Tibial nerve (tissue), 4 donors: Measurements from ENCODE around the gene SCN2A. TPM values are rescaled to one million over a fixed set of nuclear protein-coding genes. Genes with fewer than 3 reads are reported as not detected.

Experiments
- DNase-seq, 2 donors: peaks; one replicate each; pipeline ENCODE4 v3.0.0-alpha.2; 2019; ENCODE audit warnings: low spot score in 2 of 2
- H3K27ac ChIP-seq, 4 donors: fragments of 200-600 bp; sonication (generic) in 3 of 4; one replicate each; pipeline ENCODE4 v1.5.1; 2017 to 2019; ENCODE audit warnings: mild to moderate bottlenecking in 1 of 4
- H3K27me3 ChIP-seq, 2 donors: fragments of 200-600 bp; sonication (generic) in 1 of 2; one replicate each; pipeline versions ENCODE4 v1.5.1 to v1.6.0; 2017 to 2019
- H3K36me3 ChIP-seq, 3 donors: fragments of 200-600 bp; sonication (generic); one replicate each; pipeline ENCODE4 v1.5.1; 2018 to 2019
- H3K4me1 ChIP-seq, 4 donors: fragments of 200-600 bp; sonication (generic) in 3 of 4; one replicate each; pipeline ENCODE4 v1.5.1; 2017 to 2019
- H3K4me3 ChIP-seq, 4 donors: fragments of 200-600 bp; sonication (generic) in 3 of 4; one replicate each; pipeline ENCODE4 v1.5.1; 2017 to 2019; ENCODE audit warnings: mild to moderate bottlenecking in 1 of 4, moderate library complexity in 1 of 4
- H3K9me3 ChIP-seq, 4 donors: fragments of 200-600 bp; sonication (generic) in 3 of 4; one replicate each; pipeline ENCODE4 v1.5.1; 2017 to 2019
- EP300 ChIP-seq, 2 donors: sonication (generic); formaldehyde crosslinking; IDR thresholded peaks; one replicate each; pipeline ENCODE4 v1.6.1; 2017; ENCODE audit warnings: antibody characterized with exemption in 2 of 2, mild to moderate bottlenecking in 1 of 2
- POLR2A ChIP-seq, 2 donors: fragments of 450-650 bp; IDR thresholded peaks; one replicate each; pipeline ENCODE4 v1.6.1; 2017; ENCODE audit warnings: antibody characterized with exemption in 2 of 2, mild to moderate bottlenecking in 2 of 2, moderate library complexity in 2 of 2
- WGBS, 2 donors: methylation state at CpG; one replicate each; pipeline ENCODE4 v1.1.5; 2018; 5-methylcytosine and 5-hydroxymethylcytosine counted together
- total RNA-seq, 4 donors: library from RNA; depleted of rRNA; stranded (reverse); fragments of >200 nt; gene quantifications; one replicate each; pipeline ENCODE4 v1.1.0, GENCODE V29; 2016
- TF ChIP-seq, protein P1 (sequence below), 5 experiments: fragments of 200-600 bp in 3 of 5; fragments of 450-650 bp in 2 of 5; sonication (generic) in 3 of 5; IDR thresholded peaks; one replicate each; pipeline ENCODE4 v1.5.1; 2016 to 2019; ENCODE audit warnings: antibody characterized with exemption in 5 of 5, mild to moderate bottlenecking in 3 of 5, moderate library complexity in 2 of 5

The SCN2A gene
- total RNA-seq, 4 donors from 2014 or later = 0.20 to 2.1 (median 0.48) TPM

DNA sequence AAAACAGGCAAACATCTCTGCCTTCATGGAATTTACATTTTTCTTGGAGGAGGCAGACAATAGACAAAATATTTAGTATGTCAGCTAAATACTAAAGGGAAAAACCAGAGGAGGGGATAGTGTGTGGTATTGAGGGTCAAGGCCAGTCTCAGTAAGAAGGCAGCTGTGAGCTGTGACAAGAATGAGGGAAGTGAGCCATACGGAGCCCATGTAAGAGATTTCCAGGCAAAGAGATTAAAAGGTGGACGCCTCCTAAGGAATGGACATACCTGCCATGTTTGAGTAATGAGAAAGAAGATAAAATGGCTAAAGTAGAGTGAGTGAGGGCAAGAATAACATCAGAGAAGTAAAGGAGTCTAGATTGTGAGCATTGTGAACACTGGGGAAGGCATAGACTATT is 2.2 kb upstream of the SCN2A start:
- H3K9me3 ChIP-seq = no peaks in the 10 kb centered on the region
- H3K4me1 ChIP-seq = no peaks in the 10 kb centered on the region
- no peak overlapping the region for H3K4me3 ChIP-seq
- 51 to 60% methylated on average over 2 of the region's 2 CpGs for WGBS, 2 donors
- no peak overlapping the region for H3K27ac ChIP-seq
- DNase-seq = no peak
- H3K27me3 ChIP-seq = no peaks in the 10 kb centered on the region
- no peaks in the 10 kb centered on the region for H3K36me3 ChIP-seq
- no peak for TF ChIP-seq EP300 (IDR thresholded peaks at IDR 0.05)
- TF ChIP-seq, protein P1, sequence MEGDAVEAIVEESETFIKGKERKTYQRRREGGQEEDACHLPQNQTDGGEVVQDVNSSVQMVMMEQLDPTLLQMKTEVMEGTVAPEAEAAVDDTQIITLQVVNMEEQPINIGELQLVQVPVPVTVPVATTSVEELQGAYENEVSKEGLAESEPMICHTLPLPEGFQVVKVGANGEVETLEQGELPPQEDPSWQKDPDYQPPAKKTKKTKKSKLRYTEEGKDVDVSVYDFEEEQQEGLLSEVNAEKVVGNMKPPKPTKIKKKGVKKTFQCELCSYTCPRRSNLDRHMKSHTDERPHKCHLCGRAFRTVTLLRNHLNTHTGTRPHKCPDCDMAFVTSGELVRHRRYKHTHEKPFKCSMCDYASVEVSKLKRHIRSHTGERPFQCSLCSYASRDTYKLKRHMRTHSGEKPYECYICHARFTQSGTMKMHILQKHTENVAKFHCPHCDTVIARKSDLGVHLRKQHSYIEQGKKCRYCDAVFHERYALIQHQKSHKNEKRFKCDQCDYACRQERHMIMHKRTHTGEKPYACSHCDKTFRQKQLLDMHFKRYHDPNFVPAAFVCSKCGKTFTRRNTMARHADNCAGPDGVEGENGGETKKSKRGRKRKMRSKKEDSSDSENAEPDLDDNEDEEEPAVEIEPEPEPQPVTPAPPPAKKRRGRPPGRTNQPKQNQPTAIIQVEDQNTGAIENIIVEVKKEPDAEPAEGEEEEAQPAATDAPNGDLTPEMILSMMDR (IDR thresholded peaks at IDR 0.05) = no peak
- TF ChIP-seq POLR2A (IDR thresholded peaks at IDR 0.05) = no peak

DNA sequence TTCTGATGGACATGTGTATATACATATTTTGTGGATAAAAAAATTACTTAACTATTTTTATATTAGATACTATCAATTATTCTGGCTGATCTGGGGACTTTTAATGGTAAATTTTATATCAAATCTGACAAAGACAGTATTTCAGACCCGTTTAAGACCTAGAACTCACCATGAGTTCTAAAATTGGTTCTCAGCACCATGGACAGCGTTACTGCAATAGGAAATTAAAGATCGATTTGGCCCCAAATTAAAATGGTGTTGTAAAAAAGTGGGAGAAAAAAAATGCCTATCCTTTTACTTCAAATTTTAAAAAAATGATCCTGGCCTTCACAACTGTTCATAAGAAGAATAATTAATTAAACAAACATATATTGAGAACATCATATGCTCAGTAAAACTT is 919 bp upstream of the SCN2A start:
- Histone ChIP-seq H3K9me3 (no peaks in the 10 kb centered on the region), H3K27ac (no peak overlapping the region), H3K36me3 (no peaks in the 10 kb centered on the region), H3K4me1 (no peaks in the 10 kb centered on the region), H3K27me3 (no peaks in the 10 kb centered on the region), H3K4me3 (no peak overlapping the region)
- no peak for DNase-seq
- TF ChIP-seq EP300 (IDR thresholded peaks at IDR 0.05) = no peak
- TF ChIP-seq POLR2A (IDR thresholded peaks at IDR 0.05) = no peak
- TF ChIP-seq, protein P1 (IDR thresholded peaks at IDR 0.05) = no peak
- 7 to 8% methylated on average over 3 of the region's 3 CpGs for WGBS, 2 donors

DNA sequence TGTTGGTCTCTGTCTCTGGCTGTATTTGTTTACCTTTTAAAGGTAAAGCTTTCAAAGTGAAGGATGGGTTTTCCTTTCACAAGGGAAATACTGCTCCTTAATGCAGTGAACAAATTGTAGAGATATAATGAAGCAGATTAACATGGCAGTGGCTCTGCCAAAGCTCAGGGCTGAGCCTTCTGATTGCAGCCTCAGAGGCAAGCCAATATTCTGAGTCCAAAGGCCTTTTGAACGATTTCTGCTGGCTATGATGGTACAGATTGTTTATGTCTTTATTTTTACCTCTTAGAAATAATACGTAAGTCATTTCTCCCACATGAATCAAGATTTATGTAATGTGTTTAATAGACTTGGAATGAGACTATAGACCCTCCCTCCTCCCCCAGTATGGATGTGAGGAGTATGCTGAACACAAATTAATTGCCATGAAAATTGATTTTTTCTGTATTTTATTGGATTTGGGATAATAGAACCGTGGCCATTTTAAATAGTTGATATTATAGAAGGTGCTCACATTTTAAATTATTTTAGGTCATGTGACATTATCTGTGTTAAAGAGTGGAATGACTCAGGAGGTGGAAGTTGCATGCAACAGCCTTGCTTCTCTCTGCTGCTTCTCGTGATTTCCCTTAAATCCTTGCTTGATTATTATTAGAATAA is 772 bp downstream of the SCN2A start:
- 72 to 73% methylated on average over 4 of the region's 4 CpGs for WGBS, 2 donors
- no peak for DNase-seq

DNA sequence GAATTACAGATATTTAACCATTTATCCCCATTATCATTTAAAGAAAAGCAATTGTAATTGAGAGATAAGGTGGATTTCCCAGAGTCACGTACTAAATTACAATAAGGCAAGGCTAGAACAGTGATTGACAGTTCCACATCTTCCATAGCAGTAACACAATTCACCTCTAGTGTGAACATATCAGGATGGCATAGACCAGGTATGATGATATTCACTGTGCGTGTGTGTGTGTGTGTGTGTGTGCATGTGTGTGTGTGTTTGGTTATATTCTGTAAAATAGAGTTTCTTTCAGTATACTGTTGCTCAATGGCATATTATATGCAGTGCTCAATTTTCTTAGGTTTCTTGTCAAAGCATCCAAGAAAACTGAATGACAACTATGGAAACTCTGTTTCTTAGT is 1.7 kb downstream of the SCN2A start:
- TF ChIP-seq EP300 (IDR thresholded peaks at IDR 0.05) = no peak
- TF ChIP-seq, protein P1 (IDR thresholded peaks at IDR 0.05) = no peak
- TF ChIP-seq POLR2A (IDR thresholded peaks at IDR 0.05) = no peak
- no peaks in the 10 kb centered on the region for H3K9me3 ChIP-seq
- 85 to 86% methylated on average over 2 of the region's 2 CpGs for WGBS, 2 donors
- no peaks in the 10 kb centered on the region for H3K36me3 ChIP-seq
- no peaks in the 10 kb centered on the region for H3K27me3 ChIP-seq
- H3K4me1 ChIP-seq = no peaks in the 10 kb centered on the region
- no peak for DNase-seq
- H3K27ac ChIP-seq = no peak overlapping the region
- no peak overlapping the region for H3K4me3 ChIP-seq

More for the DNA sequence above, 772 bp downstream of the SCN2A start:
- H3K27ac ChIP-seq = no peak overlapping the region
- TF ChIP-seq, protein P1 (IDR thresholded peaks at IDR 0.05) = no peak
- TF ChIP-seq POLR2A (IDR thresholded peaks at IDR 0.05) (no peak), EP300 (IDR thresholded peaks at IDR 0.05) (no peak)
- H3K4me3 ChIP-seq = no peak overlapping the region
- no peaks in the 10 kb centered on the region for H3K27me3 ChIP-seq
- H3K9me3 ChIP-seq = no peaks in the 10 kb centered on the region
- H3K4me1 ChIP-seq = no peaks in the 10 kb centered on the region
- H3K36me3 ChIP-seq = no peaks in the 10 kb centered on the region

DNA sequence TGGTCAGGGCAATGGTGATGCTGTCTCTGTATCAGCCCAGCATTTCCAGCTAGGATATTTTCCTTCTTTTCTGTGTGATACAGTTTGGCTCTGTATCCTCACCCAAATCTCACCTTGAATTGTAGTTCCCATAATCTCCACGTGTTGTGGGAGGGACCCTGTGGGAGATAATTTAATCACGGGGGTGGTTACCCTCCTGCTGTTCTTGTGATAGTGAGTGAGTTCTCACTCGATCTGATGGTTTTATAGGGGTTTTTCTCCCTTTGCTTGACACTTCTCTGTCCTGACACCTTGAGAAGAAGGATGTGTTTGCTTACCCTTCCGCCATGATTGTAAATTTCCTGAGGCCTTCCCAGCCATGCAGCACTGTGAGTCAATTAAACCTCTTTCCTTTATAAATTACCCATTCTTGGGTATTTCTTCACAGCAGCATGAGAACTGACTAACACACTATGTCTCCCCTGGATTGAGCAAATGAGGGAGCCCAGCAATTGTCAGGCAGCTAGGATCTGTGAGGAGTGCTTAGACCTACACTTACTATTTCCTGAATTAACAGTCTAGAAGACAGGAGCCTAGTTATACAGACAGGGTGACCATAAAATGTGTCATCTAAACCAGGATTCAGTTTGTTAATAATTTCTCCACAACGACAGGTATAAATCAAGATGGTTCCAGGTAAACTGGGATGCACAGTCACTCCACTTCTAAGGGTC is 6.0 kb downstream of the SCN2A start:
- Histone ChIP-seq H3K4me3 (no peak overlapping the region), H3K27me3 (no peaks in the 10 kb centered on the region), H3K27ac (no peak overlapping the region), H3K4me1 (no peaks in the 10 kb centered on the region), H3K9me3 (no peaks in the 10 kb centered on the region), H3K36me3 (no peaks in the 10 kb centered on the region)
- TF ChIP-seq, protein P1 (IDR thresholded peaks at IDR 0.05) = no peak
- TF ChIP-seq POLR2A (IDR thresholded peaks at IDR 0.05) (no peak), EP300 (IDR thresholded peaks at IDR 0.05) (no peak)
- no peak for DNase-seq
- WGBS, 2 donors = 29 to 38% methylated on average over 5 of the region's 5 CpGs
